ENCODE results near the gene SLC25A13.
"Not testable (repeated sequence)": the region's sequence is repeated elsewhere in the genome, so short reads cannot be mapped to it uniquely, and the experiment has no call there.

SLC25A13 gene

GRCh38 chr7:96331775-96332174 lies 9.9 kb upstream of the SLC25A13 start:
- no peaks in the 10 kb centered on the region for H3K9me3 Mint-ChIP-seq
- H3K27me3 Mint-ChIP-seq = no peaks in the 10 kb centered on the region
- no peak for ATAC-seq
- H3K27ac Mint-ChIP-seq = no peak overlapping the region
- no peak for DNase-seq
- no peaks in the 10 kb centered on the region for H3K36me3 Mint-ChIP-seq (ENCODE audit: low read depth)
- peaks cover 3% of the 10 kb centered on the region for H3K4me1 Mint-ChIP-seq
- H3K4me3 Mint-ChIP-seq = no peak overlapping the region

DNA sequence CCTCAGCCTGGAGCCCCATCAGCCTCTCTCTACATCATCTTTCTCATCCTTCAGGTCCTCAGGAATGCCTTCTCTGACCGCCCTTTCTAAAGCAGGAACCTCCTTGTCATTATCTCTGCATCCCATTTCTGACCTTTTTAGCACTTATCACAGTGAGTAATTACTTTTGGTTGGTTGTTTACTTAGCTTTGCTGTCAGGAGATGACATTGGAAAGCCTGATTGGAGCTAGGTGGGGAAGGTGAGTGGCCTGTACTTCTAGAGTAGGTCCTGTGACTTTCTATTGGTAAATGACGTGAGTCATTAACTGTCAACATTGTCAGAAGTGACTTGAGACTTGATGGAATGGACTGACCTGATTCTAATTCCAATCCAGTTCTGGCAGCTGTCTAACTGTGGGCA lies 9.3 kb upstream of the SLC25A13 start:
- Mint-ChIP-seq H3K4me1 (peaks cover 8% of the 10 kb centered on the region), H3K27ac (no peak overlapping the region), H3K27me3 (no peaks in the 10 kb centered on the region), H3K36me3 (ENCODE audit: low read depth) (no peaks in the 10 kb centered on the region), H3K9me3 (no peaks in the 10 kb centered on the region), H3K4me3 (no peak overlapping the region)
- ATAC-seq = no peak
- no peak for DNase-seq

GRCh38 chr7:96330193-96330592 lies 8.3 kb upstream of the SLC25A13 start:
- H3K4me3 Mint-ChIP-seq = no peak overlapping the region
- H3K27ac Mint-ChIP-seq = no peak overlapping the region
- no peak for DNase-seq
- no peaks in the 10 kb centered on the region for H3K36me3 Mint-ChIP-seq (ENCODE audit: low read depth)
- no peaks in the 10 kb centered on the region for H3K27me3 Mint-ChIP-seq
- H3K4me1 Mint-ChIP-seq = peaks cover 8% of the 10 kb centered on the region
- peaks cover 4% of the 10 kb centered on the region for H3K9me3 Mint-ChIP-seq
- ATAC-seq = no peak

DNA sequence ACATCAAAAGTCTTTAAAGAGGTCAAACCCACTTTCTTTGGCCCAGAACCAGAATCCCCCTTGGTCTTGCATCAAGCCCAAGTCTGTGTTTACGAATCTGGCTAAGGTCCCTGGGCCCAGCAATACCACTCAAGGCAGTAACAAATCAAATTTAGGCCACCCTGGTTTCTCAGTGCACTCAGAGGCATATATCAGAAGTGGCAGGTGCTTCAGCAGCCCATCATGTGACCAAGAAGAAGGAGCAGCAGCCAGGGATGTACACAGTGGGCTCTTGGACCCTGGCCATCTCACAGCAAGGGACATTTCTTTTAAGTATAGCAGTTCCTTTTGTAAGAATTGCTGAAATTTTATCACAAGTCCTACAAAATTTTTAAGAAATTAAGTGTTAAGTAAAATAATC lies 7.3 kb upstream of the SLC25A13 start:
- no peaks in the 10 kb centered on the region for H3K36me3 Mint-ChIP-seq (ENCODE audit: low read depth)
- H3K27ac Mint-ChIP-seq = no peak overlapping the region
- no peaks in the 10 kb centered on the region for H3K27me3 Mint-ChIP-seq
- H3K9me3 Mint-ChIP-seq = peaks cover 4% of the 10 kb centered on the region
- H3K4me3 Mint-ChIP-seq = no peak overlapping the region
- peaks cover 9% of the 10 kb centered on the region for H3K4me1 Mint-ChIP-seq
- DNase-seq (no peak), ATAC-seq (no peak)

DNA sequence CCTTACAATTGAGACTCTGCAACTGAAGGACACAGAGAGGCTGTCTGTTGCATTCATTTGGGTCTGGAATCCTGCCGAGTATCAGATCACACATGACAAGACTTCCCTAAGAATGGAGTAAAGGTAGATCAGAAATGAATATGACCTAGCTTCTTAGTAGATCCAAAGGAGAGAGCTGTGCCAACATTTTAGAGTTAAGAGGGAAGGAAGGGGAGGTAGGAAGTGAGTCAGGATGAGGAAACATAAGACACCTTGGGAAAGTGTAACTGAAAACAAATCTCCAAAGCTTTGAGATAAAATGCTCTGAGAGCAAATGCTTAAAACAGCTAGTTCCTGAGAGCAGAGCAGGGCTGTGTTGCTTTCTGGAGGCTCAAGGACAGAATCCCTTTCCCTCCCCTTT lies 6.1 kb upstream of the SLC25A13 start:
- no peaks in the 10 kb centered on the region for H3K36me3 Mint-ChIP-seq (ENCODE audit: low read depth)
- no peak for ATAC-seq
- H3K9me3 Mint-ChIP-seq = peaks cover 9% of the 10 kb centered on the region
- no peak overlapping the region for H3K4me3 Mint-ChIP-seq
- no peak overlapping the region for H3K27ac Mint-ChIP-seq
- no peaks in the 10 kb centered on the region for H3K27me3 Mint-ChIP-seq
- H3K4me1 Mint-ChIP-seq = peaks cover 20% of the 10 kb centered on the region
- DNase-seq = no peak

GRCh38 chr7:96327429-96327828 lies 5.5 kb upstream of the SLC25A13 start:
- peaks cover 26% of the 10 kb centered on the region for H3K4me1 Mint-ChIP-seq
- no peak overlapping the region for H3K27ac Mint-ChIP-seq
- no peak for ATAC-seq
- H3K36me3 Mint-ChIP-seq (ENCODE audit: low read depth) = no peaks in the 10 kb centered on the region
- H3K4me3 Mint-ChIP-seq = no peak overlapping the region
- no peak for DNase-seq
- H3K27me3 Mint-ChIP-seq = no peaks in the 10 kb centered on the region
- H3K9me3 Mint-ChIP-seq = peaks cover 9% of the 10 kb centered on the region

- H3K4me3 Mint-ChIP-seq; H3K9me3 Mint-ChIP-seq; ATAC-seq; H3K36me3 Mint-ChIP-seq (ENCODE audit: low read depth); H3K27me3 Mint-ChIP-seq; DNase-seq: not testable (repeated sequence)
- Mint-ChIP-seq H3K4me1 (peaks cover 27% of the 10 kb centered on the region), H3K27ac (peak overlapping the region; percentile 34)
These were observed 4.9 kb upstream of the SLC25A13 start for GRCh38 chr7:96326752-96327151.

- DNase-seq = no peak
- ATAC-seq = peak; percentile 15
- peaks cover 1% of the 10 kb centered on the region for H3K27me3 Mint-ChIP-seq
- H3K4me3 Mint-ChIP-seq = peak overlapping the region; percentile 87
- peak overlapping the region; percentile 78 for H3K27ac Mint-ChIP-seq
- H3K9me3 Mint-ChIP-seq = peaks cover 9% of the 10 kb centered on the region
- peaks cover 56% of the 10 kb centered on the region for H3K4me1 Mint-ChIP-seq
- peaks cover 3% of the 10 kb centered on the region for H3K36me3 Mint-ChIP-seq (ENCODE audit: low read depth)
These were observed 1.1 kb upstream of the SLC25A13 start for GRCh38 chr7:96322847-96323461.

- Mint-ChIP-seq H3K27me3 (peaks cover 1% of the 10 kb centered on the region), H3K4me3 (peak overlapping the region; percentile 87), H3K36me3 (ENCODE audit: low read depth) (peaks cover 6% of the 10 kb centered on the region), H3K4me1 (peaks cover 58% of the 10 kb centered on the region), H3K27ac (peak overlapping the region; percentile 67), H3K9me3 (peaks cover 9% of the 10 kb centered on the region)
- DNase-seq (no peak), ATAC-seq (no peak)
These were observed 436 bp upstream of the SLC25A13 start for GRCh38 chr7:96322373-96322695.

GRCh38 chr7:96321031-96321657 lies 754 bp downstream of the SLC25A13 start:
- H3K27ac Mint-ChIP-seq = peak overlapping the region; percentile 96
- ATAC-seq (peak; percentile 35), DNase-seq (no peak)
- peaks cover 1% of the 10 kb centered on the region for H3K27me3 Mint-ChIP-seq
- peak overlapping the region; percentile 87 for H3K4me3 Mint-ChIP-seq
- peaks cover 51% of the 10 kb centered on the region for H3K4me1 Mint-ChIP-seq
- H3K9me3 Mint-ChIP-seq = peaks cover 8% of the 10 kb centered on the region
- H3K36me3 Mint-ChIP-seq (ENCODE audit: low read depth) = peaks cover 6% of the 10 kb centered on the region

GRCh38 chr7:96320442-96320841 lies 1.5 kb downstream of the SLC25A13 start:
- peak overlapping the region; percentile 96 for H3K27ac Mint-ChIP-seq
- peak; percentile 62 for ATAC-seq
- peaks cover 1% of the 10 kb centered on the region for H3K27me3 Mint-ChIP-seq
- peaks cover 5% of the 10 kb centered on the region for H3K9me3 Mint-ChIP-seq
- H3K36me3 Mint-ChIP-seq (ENCODE audit: low read depth) = peaks cover 6% of the 10 kb centered on the region
- DNase-seq = no peak
- peaks cover 51% of the 10 kb centered on the region for H3K4me1 Mint-ChIP-seq
- peak overlapping the region; percentile 87 for H3K4me3 Mint-ChIP-seq

DNA sequence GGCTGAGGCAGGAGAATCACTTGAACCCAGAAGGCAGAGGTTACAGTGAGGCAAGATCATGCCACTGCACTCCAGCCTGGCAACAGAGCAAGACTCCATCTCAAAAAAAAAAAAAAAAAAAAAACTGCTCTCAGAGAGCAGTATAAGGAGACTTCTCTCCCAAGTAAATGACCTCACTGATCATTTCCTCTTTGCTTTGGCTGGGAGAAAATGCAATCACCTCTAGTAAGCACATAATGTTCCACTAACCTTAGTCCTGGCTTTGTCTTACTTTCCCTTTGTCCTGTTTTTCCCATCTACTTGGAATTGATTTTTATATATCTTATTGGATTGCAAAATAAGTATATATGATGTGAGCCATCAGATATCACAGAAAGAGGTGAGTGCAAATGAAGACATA lies 2.5 kb downstream of the SLC25A13 start:
- no peak for DNase-seq
- H3K27ac Mint-ChIP-seq = peak overlapping the region; percentile 2
- H3K36me3 Mint-ChIP-seq (ENCODE audit: low read depth) = peaks cover 11% of the 10 kb centered on the region
- peaks cover 1% of the 10 kb centered on the region for H3K27me3 Mint-ChIP-seq
- peaks cover 5% of the 10 kb centered on the region for H3K9me3 Mint-ChIP-seq
- H3K4me3 Mint-ChIP-seq = no peak overlapping the region
- peaks cover 54% of the 10 kb centered on the region for H3K4me1 Mint-ChIP-seq
- ATAC-seq = no peak

DNA sequence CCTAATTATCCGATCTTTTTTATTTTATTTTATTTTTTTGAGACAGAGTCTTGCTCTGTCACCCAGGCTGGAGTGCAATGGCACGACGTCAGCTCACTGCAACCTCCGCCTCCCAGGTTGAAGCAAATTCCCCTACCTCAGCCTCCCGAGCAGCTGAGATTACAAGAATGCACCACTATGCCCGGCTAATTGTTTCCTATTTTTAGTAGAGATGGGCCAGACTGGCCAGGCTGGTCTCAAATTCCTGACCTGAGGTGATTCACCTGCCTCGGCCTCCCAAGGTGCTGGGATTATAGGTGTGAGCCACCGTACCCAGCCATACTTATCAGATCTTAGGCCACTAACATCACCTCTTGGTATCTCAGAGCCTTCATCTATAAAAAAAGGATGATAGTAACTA lies 4.9 kb downstream of the SLC25A13 start:
- Mint-ChIP-seq H3K27me3 (peaks cover 1% of the 10 kb centered on the region), H3K4me3 (no peak overlapping the region), H3K36me3 (ENCODE audit: low read depth) (peaks cover 17% of the 10 kb centered on the region), H3K27ac (no peak overlapping the region), H3K4me1 (peaks cover 36% of the 10 kb centered on the region), H3K9me3 (no peaks in the 10 kb centered on the region)
- DNase-seq (no peak), ATAC-seq (no peak)

- peaks cover 30% of the 10 kb centered on the region for H3K4me1 Mint-ChIP-seq
- H3K36me3 Mint-ChIP-seq (ENCODE audit: low read depth) = peaks cover 17% of the 10 kb centered on the region
- H3K27me3 Mint-ChIP-seq = no peaks in the 10 kb centered on the region
- H3K4me3 Mint-ChIP-seq = no peak overlapping the region
- H3K9me3 Mint-ChIP-seq = no peaks in the 10 kb centered on the region
- no peak overlapping the region for H3K27ac Mint-ChIP-seq
- ATAC-seq = no peak
- DNase-seq = no peak
These were observed 6.8 kb downstream of the SLC25A13 start for GRCh38 chr7:96315125-96315512.

- Mint-ChIP-seq H3K27ac (no peak overlapping the region), H3K9me3 (no peaks in the 10 kb centered on the region), H3K4me1 (peaks cover 24% of the 10 kb centered on the region), H3K36me3 (ENCODE audit: low read depth) (peaks cover 17% of the 10 kb centered on the region), H3K27me3 (no peaks in the 10 kb centered on the region), H3K4me3 (no peak overlapping the region)
- no peak for DNase-seq
- ATAC-seq = no peak
These were observed 7.3 kb downstream of the SLC25A13 start for GRCh38 chr7:96314402-96315124.
